Measurements from ENCODE around the gene RPRD1A.
"Not testable (repeated sequence)": the region's sequence is repeated elsewhere in the genome, so short reads cannot be mapped to it uniquely, and the experiment has no call there.

Gene RPRD1A

GRCh38 chr18:36077764-36078163, 10.4 kb upstream of the RPRD1A start:
- not testable (repeated sequence) for DNase-seq

- DNase-seq = no peak
Measured at GRCh38 chr18:36075862-36076587, 8.7 kb upstream of the RPRD1A start.

- DNase-seq = no peak
Measured at GRCh38 chr18:36074435-36074834, 7.1 kb upstream of the RPRD1A start.

- no peak for DNase-seq
Measured at GRCh38 chr18:36073676-36074075, 6.3 kb upstream of the RPRD1A start.

GRCh38 chr18:36072406-36072805, 5.0 kb upstream of the RPRD1A start:
- not testable (repeated sequence) for DNase-seq

- DNase-seq = no peak
Measured at GRCh38 chr18:36066686-36067054, 689 bp downstream of the RPRD1A start.

- no peak for DNase-seq
Measured at GRCh38 chr18:36066001-36066400, 1.4 kb downstream of the RPRD1A start.

GRCh38 chr18:36064809-36065079, 2.6 kb downstream of the RPRD1A start:
- DNase-seq = not testable (repeated sequence)

- DNase-seq = no peak
Measured at GRCh38 chr18:36064027-36064808, 3.1 kb downstream of the RPRD1A start.

- DNase-seq = no peak
Measured at GRCh38 chr18:36058674-36059073, 8.7 kb downstream of the RPRD1A start.

GRCh38 chr18:36051760-36052159, 15.6 kb downstream of the RPRD1A start:
- DNase-seq = no peak

- DNase-seq = no peak
Measured at GRCh38 chr18:36050479-36050878, 16.9 kb downstream of the RPRD1A start.

GRCh38 chr18:36047521-36047920, 19.8 kb downstream of the RPRD1A start:
- no peak for DNase-seq

- no peak for DNase-seq
Measured at GRCh38 chr18:36046898-36047297, 20.5 kb downstream of the RPRD1A start.

- no peak for DNase-seq
Measured at GRCh38 chr18:36045241-36045991, 21.9 kb downstream of the RPRD1A start.

GRCh38 chr18:36043153-36043552, 24.2 kb downstream of the RPRD1A start:
- DNase-seq = no peak

GRCh38 chr18:36041146-36041545, 26.2 kb downstream of the RPRD1A start:
- no peak for DNase-seq

- DNase-seq = no peak
Measured at GRCh38 chr18:36038102-36038663, 29.2 kb downstream of the RPRD1A start.

- DNase-seq = no peak
Measured at GRCh38 chr18:36035253-36035652, 32.1 kb downstream of the RPRD1A start.

- no peak for DNase-seq
Measured at GRCh38 chr18:36034299-36034895, 33.0 kb downstream of the RPRD1A start.

GRCh38 chr18:36031903-36032302, 35.5 kb downstream of the RPRD1A start:
- DNase-seq = no peak

- DNase-seq = no peak
Measured at GRCh38 chr18:36031407-36031806, 36.0 kb downstream of the RPRD1A start.

GRCh38 chr18:36028859-36029258, 38.5 kb downstream of the RPRD1A start:
- no peak for DNase-seq
